GM21423 (cell line): ENCODE data around the gene PRKAG2.
"Not testable (repeated sequence)": the region's sequence is repeated elsewhere in the genome, so short reads cannot be mapped to it uniquely, and the experiment has no call there.

Experiments used
- ATAC-seq: cut with Tn5 transposase; IDR thresholded peaks from one replicate; pipeline ENCODE4 v1.9.1; 2021; ENCODE audit warnings: mild to moderate bottlenecking, moderate library complexity; ENCODE audit not compliant: unreplicated experiment

Gene PRKAG2

DNA sequence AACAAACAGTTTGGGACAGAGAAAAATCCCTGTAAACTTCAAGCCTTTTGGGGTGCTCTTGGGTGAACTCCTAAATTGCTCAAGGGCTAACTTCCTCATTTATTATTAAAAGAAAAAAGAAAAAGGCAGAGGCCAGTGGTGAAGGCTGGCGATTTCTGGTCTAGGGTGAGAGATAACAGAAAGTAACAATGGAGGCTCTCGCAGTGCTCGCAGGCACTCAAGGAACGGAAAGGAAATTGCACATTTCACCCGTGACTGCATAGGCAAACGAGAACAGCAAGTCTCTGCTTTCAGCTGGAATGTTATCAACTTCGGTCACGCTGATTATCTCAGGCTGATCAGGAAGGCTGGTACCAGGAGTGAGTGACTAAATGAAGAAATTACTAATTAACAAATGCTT is 70.7 kb downstream of the PRKAG2 start:
- no peak for ATAC-seq

DNA sequence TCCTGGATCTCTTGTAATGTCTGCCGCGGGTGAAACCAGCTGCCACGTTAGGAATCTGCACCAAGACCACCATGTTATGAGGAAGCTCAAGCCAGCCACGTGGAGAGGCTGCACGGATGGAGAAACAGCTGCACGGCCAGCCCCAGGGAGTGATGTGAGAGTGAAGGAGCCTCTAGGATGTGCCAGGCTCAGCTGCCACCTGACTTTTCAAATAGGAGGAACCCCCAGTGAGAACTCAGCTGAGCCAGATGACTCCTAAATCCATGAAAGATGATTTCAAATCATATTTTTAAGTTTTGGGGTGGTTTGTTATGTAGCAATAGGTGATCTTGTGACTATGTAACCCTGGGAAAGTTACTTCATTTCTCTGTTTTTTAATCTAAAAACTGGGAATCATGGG is 71.7 kb downstream of the PRKAG2 start:
- no peak for ATAC-seq

- no peak for ATAC-seq
Measured at GRCh38 chr7:151804756-151805155, 72.2 kb downstream of the PRKAG2 start.

DNA sequence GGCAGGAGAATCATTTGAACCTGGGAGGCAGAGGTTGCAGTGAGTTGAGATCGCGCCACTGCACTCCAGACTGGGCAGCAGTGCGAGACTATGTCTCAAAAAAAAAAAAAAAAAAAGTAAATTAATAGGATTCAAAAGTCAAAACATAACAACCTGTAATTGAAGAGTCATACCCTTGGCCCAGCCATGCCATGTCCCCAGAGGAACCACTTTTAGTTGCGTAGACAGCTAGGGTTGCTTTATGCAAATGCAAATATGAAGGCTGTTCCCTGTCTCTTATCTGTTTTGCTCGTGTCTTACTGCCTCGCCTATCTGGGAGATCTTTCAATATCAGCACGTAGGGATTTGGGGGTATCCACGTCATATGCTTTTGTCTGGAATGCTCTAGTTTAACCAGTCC is 73.1 kb downstream of the PRKAG2 start:
- ATAC-seq = no peak

- no peak for ATAC-seq
Measured at GRCh38 chr7:151802469-151802846, 74.5 kb downstream of the PRKAG2 start.

GRCh38 chr7:151801782-151802468 is 75.0 kb downstream of the PRKAG2 start:
- no peak for ATAC-seq

DNA sequence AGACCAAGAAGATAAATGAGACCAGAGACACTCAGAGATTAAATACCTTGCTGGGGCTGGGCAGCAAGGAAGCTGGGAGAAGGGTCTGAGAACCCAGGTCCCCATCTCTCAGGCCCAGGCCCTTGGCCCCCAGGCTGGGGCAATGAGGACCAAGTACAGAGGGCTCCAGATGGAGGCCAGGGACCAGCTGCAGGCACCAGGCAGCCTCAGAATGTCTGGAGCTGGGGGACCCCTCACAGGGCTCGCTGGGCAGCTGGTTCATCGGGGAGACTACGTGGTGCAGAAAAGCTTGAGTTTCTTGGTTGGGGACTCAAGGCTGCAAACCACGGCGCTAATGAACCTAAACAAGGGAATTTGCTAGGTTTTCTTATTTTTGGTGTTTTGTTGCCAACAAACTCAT is 75.6 kb downstream of the PRKAG2 start:
- ATAC-seq = no peak

- ATAC-seq = no peak
Measured at GRCh38 chr7:151800861-151801260, 76.1 kb downstream of the PRKAG2 start.

- ATAC-seq = no peak
Measured at GRCh38 chr7:151800391-151800790, 76.5 kb downstream of the PRKAG2 start.

DNA sequence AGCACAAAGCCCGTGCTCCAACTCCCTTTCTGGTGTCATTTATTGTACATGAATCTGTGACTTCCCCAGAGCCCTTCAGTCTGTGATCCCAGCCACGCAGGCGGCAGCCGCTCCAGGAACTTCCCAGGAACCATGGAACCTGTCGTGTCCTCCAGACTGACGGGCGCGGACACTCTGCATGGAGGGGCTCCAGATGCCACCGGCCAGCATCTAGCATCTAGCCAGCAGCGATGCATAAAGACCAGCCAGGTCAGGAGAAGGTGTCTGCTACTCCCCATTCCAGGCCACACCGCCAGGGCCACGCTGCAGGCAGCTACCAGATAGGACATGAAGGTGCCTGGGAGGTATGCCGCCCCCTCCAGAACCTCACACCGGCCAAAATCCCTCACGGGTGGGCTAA is 77.4 kb downstream of the PRKAG2 start:
- no peak for ATAC-seq

GRCh38 chr7:151798851-151799448 is 78.0 kb downstream of the PRKAG2 start:
- no peak for ATAC-seq

GRCh38 chr7:151797667-151798307 is 79.1 kb downstream of the PRKAG2 start:
- ATAC-seq = not testable (repeated sequence)

- ATAC-seq = no peak
Measured at GRCh38 chr7:151796871-151797537, 79.9 kb downstream of the PRKAG2 start.

DNA sequence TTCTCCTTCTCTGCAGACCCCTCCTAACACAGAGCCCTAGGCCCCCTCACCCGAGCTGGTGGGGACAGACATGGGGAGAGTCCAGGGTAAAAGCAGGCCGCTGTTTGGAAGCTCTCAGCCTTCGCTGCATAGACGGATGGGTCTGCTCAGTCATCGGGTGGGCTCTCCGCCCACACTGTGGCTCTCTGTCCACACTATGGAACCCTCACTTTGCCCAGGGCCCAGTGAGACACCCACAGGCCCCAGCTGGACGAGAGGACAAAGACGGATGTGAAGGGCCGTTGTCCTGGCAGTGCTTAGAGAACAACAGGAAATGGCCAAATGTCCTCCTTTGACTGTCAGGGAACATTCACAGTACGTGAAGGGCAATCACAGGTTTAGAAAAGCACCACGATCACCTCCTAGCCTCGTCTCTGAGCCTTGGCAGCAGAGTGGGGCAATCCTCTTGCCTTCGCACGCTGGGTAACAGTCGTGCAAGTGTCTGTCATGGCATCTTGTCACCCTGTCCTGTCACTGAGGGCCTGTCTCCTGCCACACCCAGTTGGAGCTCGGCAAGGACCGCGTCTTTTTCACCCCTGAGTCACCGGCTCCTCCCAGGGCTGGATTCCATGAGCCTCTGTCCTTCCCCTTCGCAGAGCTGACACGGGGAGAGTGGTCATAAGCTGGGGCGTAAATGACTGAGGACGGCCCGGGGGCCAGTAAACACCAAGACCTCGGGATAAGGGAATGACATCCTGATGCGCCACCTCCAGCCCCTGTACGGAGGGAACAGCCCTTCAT is 80.6 kb downstream of the PRKAG2 start:
- no peak for ATAC-seq

- no peak for ATAC-seq
Measured at GRCh38 chr7:151795168-151795811, 81.6 kb downstream of the PRKAG2 start.

DNA sequence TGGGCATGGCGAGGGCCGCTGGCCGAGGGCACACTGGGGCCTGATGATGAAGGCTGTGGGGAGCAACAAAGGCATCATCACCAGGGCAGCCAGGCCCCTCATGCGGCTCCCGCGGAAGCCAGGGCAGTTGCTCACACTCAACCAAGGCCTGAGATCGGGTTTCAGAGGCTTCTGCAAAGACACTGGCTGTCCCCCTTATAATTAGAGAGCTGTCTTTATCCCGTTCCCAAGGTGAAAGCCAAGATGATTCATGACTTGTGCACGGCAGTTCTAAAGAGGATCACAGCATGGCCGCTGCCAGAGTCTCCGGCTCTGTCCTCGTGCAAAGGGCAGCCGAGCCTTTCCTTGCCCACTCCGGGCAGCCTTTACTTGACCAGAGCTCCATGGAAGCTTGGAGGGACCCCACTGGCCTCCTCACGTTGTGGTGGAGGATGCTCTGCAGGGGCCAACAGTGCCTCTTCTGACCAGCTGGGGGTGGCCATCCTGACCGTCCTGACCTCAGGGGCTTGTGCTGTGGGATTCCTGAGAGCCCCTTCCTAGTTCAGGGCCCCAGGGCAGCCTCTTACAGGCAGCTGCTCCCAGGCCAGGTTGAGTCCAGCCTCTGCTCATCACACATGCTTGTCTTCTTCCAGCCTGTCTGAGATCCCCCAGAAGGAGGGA is 82.3 kb downstream of the PRKAG2 start:
- no peak for ATAC-seq

- ATAC-seq = no peak
Measured at GRCh38 chr7:151793991-151794507, 82.9 kb downstream of the PRKAG2 start.

DNA sequence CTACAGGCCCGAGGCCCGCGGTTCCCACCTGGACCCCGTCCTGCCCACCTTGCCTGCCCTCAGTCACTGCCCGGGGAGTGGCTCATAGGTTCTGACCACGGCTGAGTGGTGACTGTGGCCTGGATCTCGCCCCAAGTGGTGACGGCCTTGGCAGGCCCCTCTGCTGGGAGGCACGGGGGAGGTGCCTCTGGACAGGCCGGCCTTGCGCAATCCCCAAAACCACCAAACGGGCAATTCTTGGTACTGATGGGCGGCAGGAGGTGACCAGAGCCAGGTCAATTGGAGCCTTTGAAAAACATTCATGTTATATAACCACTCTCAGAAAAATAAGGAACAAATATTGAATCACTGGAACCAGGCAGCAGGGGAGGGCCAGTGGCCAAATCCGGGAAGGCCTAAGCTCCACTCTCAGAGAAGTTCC is 83.4 kb downstream of the PRKAG2 start:
- ATAC-seq = no peak

DNA sequence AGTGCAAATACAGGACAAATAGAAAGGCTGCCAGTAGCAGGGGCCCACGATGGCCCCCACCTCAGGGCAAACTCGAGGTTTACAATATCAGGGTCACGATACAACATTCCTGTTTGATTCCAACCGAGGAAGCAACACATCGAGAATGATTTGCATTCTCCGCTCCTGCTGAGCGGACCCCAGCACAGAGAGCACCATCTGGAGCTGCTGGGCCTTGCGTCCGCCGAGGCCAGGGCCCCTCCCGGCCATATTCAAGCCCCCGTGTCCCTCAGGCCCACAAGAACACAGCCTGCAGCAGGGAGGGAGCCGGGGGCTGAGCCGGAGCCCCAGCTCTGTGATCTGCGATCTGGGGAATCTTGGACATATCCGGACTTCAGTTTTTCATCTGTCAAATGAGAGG is 84.3 kb downstream of the PRKAG2 start:
- no peak for ATAC-seq

DNA sequence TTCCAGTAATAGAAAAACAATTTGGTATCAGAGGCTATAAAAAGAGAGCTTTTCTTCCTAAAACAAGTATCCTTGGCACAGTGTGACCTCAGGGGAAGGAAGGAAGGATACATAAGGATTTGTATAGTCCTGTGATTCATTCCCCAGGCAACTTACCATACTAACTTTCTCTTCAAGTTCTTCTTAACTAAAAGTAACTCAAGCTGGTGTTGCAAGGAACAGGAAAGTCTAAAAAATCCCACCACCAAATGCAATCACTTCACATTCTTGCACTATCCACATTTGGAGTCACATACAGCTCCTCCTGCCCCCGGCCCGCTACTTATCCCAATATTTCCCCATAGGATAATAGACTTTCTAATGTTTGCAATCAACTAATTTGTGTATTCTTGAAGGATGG is 84.8 kb downstream of the PRKAG2 start:
- ATAC-seq = no peak
